Mucosa of rectum (tissue), 2 donors: ENCODE measurements around the gene FAM227B.

Experiments used
- H3K27ac ChIP-seq, 2 donors: one replicate each; pipeline ENCODE4 v1.7.0; 2013; ENCODE audit warnings: inconsistent platforms in 2 of 2, low read depth in 2 of 2, low read length in 2 of 2
- H3K27me3 ChIP-seq, 2 donors: one replicate each; pipeline ENCODE4 v1.7.0; 2013; ENCODE audit warnings: low read length in 2 of 2; ENCODE audit not compliant: control insufficient read depth in 2 of 2, insufficient read depth in 2 of 2
- H3K36me3 ChIP-seq, 2 donors: one replicate each; pipeline ENCODE4 v1.7.0; 2013; ENCODE audit warnings: low read length in 2 of 2; ENCODE audit not compliant: control insufficient read depth in 2 of 2, insufficient read depth in 2 of 2
- H3K4me1 ChIP-seq, 2 donors: one replicate each; pipeline ENCODE4 v1.7.0; 2013; ENCODE audit warnings: low read length in 2 of 2, mild to moderate bottlenecking in 1 of 2; ENCODE audit not compliant: control insufficient read depth in 2 of 2, insufficient read depth in 2 of 2
- H3K4me3 ChIP-seq, 2 donors: one replicate each; pipeline ENCODE4 v1.7.0; 2013; ENCODE audit warnings: low read length in 2 of 2
- H3K9ac ChIP-seq, 2 donors: one replicate each; pipeline ENCODE4 v1.7.0; 2013; ENCODE audit warnings: low read length in 2 of 2, low read depth in 1 of 2, mild to moderate bottlenecking in 1 of 2
- H3K9me3 ChIP-seq, 2 donors: one replicate each; pipeline ENCODE4 v1.7.0; 2013; ENCODE audit warnings: low read length in 2 of 2; ENCODE audit not compliant: control insufficient read depth in 2 of 2
- donor health status: healthy.
- donor health status: Normal muscosa, but diverticular disease.

The FAM227B gene

GRCh38 chr15:49645277-49645676 is 24.7 kb upstream of the FAM227B start:
- Histone ChIP-seq H3K4me3 (no peak overlapping the region), H3K9me3 (no peaks in the 10 kb centered on the region), H3K27me3 (no peaks in the 10 kb centered on the region), H3K27ac (no peak overlapping the region), H3K36me3 (peaks cover 0 to 2% of the 10 kb centered on the region in 2 donors), H3K4me1 (no peaks in the 10 kb centered on the region), H3K9ac (no peak overlapping the region)

- no peak overlapping the region for H3K27ac ChIP-seq
- no peaks in the 10 kb centered on the region for H3K9me3 ChIP-seq
- H3K27me3 ChIP-seq: no peaks in the 10 kb centered on the region
- H3K4me1 ChIP-seq: no peaks in the 10 kb centered on the region
- no peak overlapping the region for H3K9ac ChIP-seq
- H3K36me3 ChIP-seq: peaks cover 0 to 2% of the 10 kb centered on the region in 2 donors
- H3K4me3 ChIP-seq: no peak overlapping the region
Observed at GRCh38 chr15:49644364-49644794, 23.8 kb upstream of the FAM227B start.

- H3K36me3 ChIP-seq: peaks cover 2 to 4% of the 10 kb centered on the region in 2 donors
- H3K9ac ChIP-seq: no peak overlapping the region
- no peak overlapping the region for H3K27ac ChIP-seq
Observed at GRCh38 chr15:49637857-49638256, 17.2 kb upstream of the FAM227B start.

GRCh38 chr15:49628379-49628778 is 7.8 kb upstream of the FAM227B start:
- Histone ChIP-seq H3K9ac (no peak overlapping the region), H3K4me1 (no peaks in the 10 kb centered on the region), H3K36me3 (peaks cover 10 to 13% of the 10 kb centered on the region in 2 donors)

More at GRCh38 chr15:49637857-49638256, 17.2 kb upstream of the FAM227B start:
- H3K4me3 ChIP-seq: no peak overlapping the region
- H3K4me1 ChIP-seq: no peaks in the 10 kb centered on the region
- no peaks in the 10 kb centered on the region for H3K27me3 ChIP-seq
- H3K9me3 ChIP-seq: no peaks in the 10 kb centered on the region

GRCh38 chr15:49627407-49627877 is 6.8 kb upstream of the FAM227B start:
- Histone ChIP-seq H3K9ac (no peak overlapping the region), H3K27ac (no peak overlapping the region), H3K4me3 (no peak overlapping the region), H3K4me1 (no peaks in the 10 kb centered on the region), H3K36me3 (peaks cover 10 to 13% of the 10 kb centered on the region in 2 donors), H3K27me3 (no peaks in the 10 kb centered on the region), H3K9me3 (peaks cover 2 to 3% of the 10 kb centered on the region in 2 donors)

More at GRCh38 chr15:49628379-49628778, 7.8 kb upstream of the FAM227B start:
- Histone ChIP-seq H3K9me3 (peaks cover 2 to 3% of the 10 kb centered on the region in 2 donors), H3K27me3 (no peaks in the 10 kb centered on the region), H3K27ac (no peak overlapping the region), H3K4me3 (no peak overlapping the region)

- Histone ChIP-seq H3K36me3 (peaks cover 10 to 13% of the 10 kb centered on the region in 2 donors), H3K27ac (no peak overlapping the region), H3K4me1 (no peaks in the 10 kb centered on the region), H3K9me3 (peaks cover 2 to 3% of the 10 kb centered on the region in 2 donors), H3K27me3 (no peaks in the 10 kb centered on the region), H3K9ac (no peak overlapping the region), H3K4me3 (no peak overlapping the region)
Observed at GRCh38 chr15:49625460-49626036, 4.9 kb upstream of the FAM227B start.

GRCh38 chr15:49624056-49624455 is 3.4 kb upstream of the FAM227B start:
- Histone ChIP-seq H3K27me3 (no peaks in the 10 kb centered on the region), H3K9me3 (peaks cover 2 to 3% of the 10 kb centered on the region in 2 donors), H3K36me3 (peaks cover 10 to 13% of the 10 kb centered on the region in 2 donors), H3K4me1 (peaks cover 0 to 7% of the 10 kb centered on the region in 2 donors), H3K9ac (no peak overlapping the region), H3K27ac (no peak overlapping the region), H3K4me3 (no peak overlapping the region)

- peaks cover 8 to 10% of the 10 kb centered on the region in 2 donors for H3K36me3 ChIP-seq
- H3K27ac ChIP-seq: no peak overlapping the region
- H3K27me3 ChIP-seq: no peaks in the 10 kb centered on the region
- H3K4me1 ChIP-seq: peaks cover 0 to 7% of the 10 kb centered on the region in 2 donors
- no peak overlapping the region for H3K4me3 ChIP-seq
- peaks cover 2 to 3% of the 10 kb centered on the region in 2 donors for H3K9me3 ChIP-seq
- H3K9ac ChIP-seq: no peak overlapping the region
Observed at GRCh38 chr15:49622561-49622960, 1.9 kb upstream of the FAM227B start.

GRCh38 chr15:49621887-49622286 is 1.3 kb upstream of the FAM227B start:
- peak overlapping the region in 1 of 2 donors; percentile 90 for H3K9ac ChIP-seq
- peak overlapping the region; percentile 72 to 86 for H3K4me3 ChIP-seq
- peak overlapping the region in 1 of 2 donors; percentile 87 for H3K27ac ChIP-seq
- peaks cover 0 to 7% of the 10 kb centered on the region in 2 donors for H3K4me1 ChIP-seq
- H3K27me3 ChIP-seq: no peaks in the 10 kb centered on the region
- H3K9me3 ChIP-seq: peaks cover 2 to 3% of the 10 kb centered on the region in 2 donors
- H3K36me3 ChIP-seq: peaks cover 6 to 7% of the 10 kb centered on the region in 2 donors

- peak overlapping the region; percentile 72 to 86 for H3K4me3 ChIP-seq
- H3K27ac ChIP-seq: peak overlapping the region; percentile 87 to 89
- no peaks in the 10 kb centered on the region for H3K27me3 ChIP-seq
- peaks cover 6 to 7% of the 10 kb centered on the region in 2 donors for H3K36me3 ChIP-seq
- peak overlapping the region; percentile 82 to 90 for H3K9ac ChIP-seq
- peaks cover 0 to 7% of the 10 kb centered on the region in 2 donors for H3K4me1 ChIP-seq
- H3K9me3 ChIP-seq: peaks cover 2 to 3% of the 10 kb centered on the region in 2 donors
Observed at GRCh38 chr15:49621401-49621811, 788 bp upstream of the FAM227B start.
